Neural cell (in vitro differentiated cells): ENCODE results near the gene OR52E4. TPM values are rescaled to one million over a fixed set of nuclear protein-coding genes. Genes with fewer than 3 reads are reported as not detected.

Source experiments
- H2AFZ ChIP-seq: fragments of 200-600, 300-800 bp; sonication (generic), shearing (Covaris generic); 2 replicates; pipeline ENCODE4 v1.6.0; 2014; ENCODE audit warnings: low read depth, mild to moderate bottlenecking, antibody characterized with exemption, low read length, moderate library complexity
- H3F3A ChIP-seq: fragments of 200-600 bp; shearing (Covaris generic); 2 replicates; pipeline ENCODE4 v1.6.1; 2016; ENCODE audit warnings: mild to moderate bottlenecking, moderate library complexity, mixed read lengths, antibody characterized with exemption, low read length; ENCODE audit not compliant: insufficient read depth, poor library complexity, severe bottlenecking
- H3K27ac ChIP-seq: fragments of 200-600, 300-800 bp; sonication (generic), shearing (Covaris generic); 2 replicates; pipeline ENCODE4 v1.5.1; 2014; ENCODE audit warnings: mild to moderate bottlenecking, low read length, moderate library complexity
- H3K27me3 ChIP-seq: fragments of 300-800, 200-600 bp; sonication (generic), shearing (Covaris generic); 2 replicates; pipeline ENCODE4 v1.6.0; 2014; ENCODE audit warnings: mild to moderate bottlenecking, low read depth, low read length, moderate library complexity; ENCODE audit not compliant: insufficient read depth
- H3K36me3 ChIP-seq: fragments of 300-800, 200-600 bp; sonication (generic), shearing (Covaris generic); 2 replicates; pipeline ENCODE4 v1.5.1; 2014; ENCODE audit warnings: mild to moderate bottlenecking, antibody characterized with exemption, low read length, moderate library complexity; ENCODE audit not compliant: insufficient read depth
- H3K4me2 ChIP-seq: fragments of 300-800, 200-600 bp; sonication (generic), shearing (Covaris generic); 2 replicates; pipeline ENCODE4 v1.6.0; 2014; ENCODE audit warnings: mild to moderate bottlenecking, low read length
- H3K4me3 ChIP-seq: fragments of 300-800, 200-600 bp; sonication (generic), shearing (Covaris generic); 2 replicates; pipeline ENCODE4 v1.5.1; 2014; ENCODE audit warnings: mild to moderate bottlenecking, low read length, moderate library complexity
- H3K79me2 ChIP-seq: fragments of 200-600 bp; shearing (Covaris generic); replicated peaks from 2 replicates; pipeline ENCODE4 v1.6.0; 2014; ENCODE audit warnings: mild to moderate bottlenecking, low read length, moderate library complexity; ENCODE audit not compliant: insufficient read depth
- H3K9ac ChIP-seq: fragments of 300-800, 200-600 bp; sonication (generic), shearing (Covaris generic); 2 replicates; pipeline ENCODE4 v1.6.1; 2016; ENCODE audit warnings: mild to moderate bottlenecking, low read length, mixed read lengths
- H3K9me2 ChIP-seq: fragments of 200-600 bp; shearing (Covaris generic); 2 replicates; pipeline ENCODE4 v1.6.1; 2016; ENCODE audit warnings: mild to moderate bottlenecking, low read length, mixed read lengths; ENCODE audit not compliant: insufficient read depth
- H3K9me3 ChIP-seq: fragments of 200-600, 300-800 bp; sonication (generic), shearing (Covaris generic); 2 replicates; pipeline ENCODE4 v1.6.1; 2016; ENCODE audit warnings: mild to moderate bottlenecking, mixed run types, low read length, moderate library complexity, mixed read lengths
- H4K20me1 ChIP-seq: fragments of 200-600 bp; shearing (Covaris generic); 2 replicates; pipeline ENCODE4 v1.6.1; 2016; ENCODE audit warnings: mild to moderate bottlenecking, mixed run types; ENCODE audit not compliant: insufficient read depth
- EP300 ChIP-seq: fragments of 450-650 bp; conservative IDR thresholded peaks from 2 replicates; pipeline ENCODE4 v1.6.1; 2014; ENCODE audit warnings: antibody characterized with exemption, mild to moderate bottlenecking, moderate library complexity; ENCODE audit not compliant: poor library complexity, severe bottlenecking
- EZH2 ChIP-seq: fragments of 200-600, 300-800 bp; shearing (Covaris generic), sonication (generic); IDR thresholded peaks from 2 replicates; pipeline ENCODE4 v1.6.1; 2014; ENCODE audit warnings: antibody characterized with exemption, low read length, borderline replicate concordance, mild to moderate bottlenecking; ENCODE audit not compliant: insufficient read depth, poor library complexity, severe bottlenecking
- MXI1 ChIP-seq: fragments of 450-650 bp; conservative IDR thresholded peaks from 2 replicates; pipeline ENCODE4 v1.6.1; 2014; ENCODE audit warnings: antibody characterized with exemption, mild to moderate bottlenecking; ENCODE audit not compliant: poor library complexity, severe bottlenecking
- POLR2AphosphoS5 ChIP-seq: IDR thresholded peaks from 2 replicates; pipeline ENCODE4 v1.6.1; 2012
- RAD21 ChIP-seq: fragments of 450-650 bp; conservative IDR thresholded peaks from 2 replicates; pipeline ENCODE4 v1.6.1; 2014; ENCODE audit warnings: antibody characterized with exemption, mild to moderate bottlenecking, moderate library complexity
- SMC3 ChIP-seq: fragments of 450-650 bp; conservative IDR thresholded peaks from 2 replicates; pipeline ENCODE4 v1.6.1; 2014; ENCODE audit warnings: antibody characterized with exemption, mild to moderate bottlenecking, moderate library complexity; ENCODE audit not compliant: poor library complexity
- TAF1 ChIP-seq: IDR thresholded peaks from 2 replicates; pipeline ENCODE4 v1.6.1; 2012; ENCODE audit warnings: low read depth
- polyA plus RNA-seq: library from polyadenylated mRNA; depleted of rRNA; stranded (reverse); fragments of >200 nt; gene quantifications from 2 replicates; pipeline ENCODE4 v1.2.3, GENCODE V29; 2014
- TF ChIP-seq, protein P1 (sequence below): IDR thresholded peaks from 2 replicates; pipeline ENCODE4 v1.6.1; 2012; ENCODE audit warnings: borderline replicate concordance
- TF ChIP-seq, protein P2 (sequence below): fragments of 450-650 bp; IDR thresholded peaks from 2 replicates; pipeline ENCODE4 v1.5.1; 2014; ENCODE audit warnings: antibody characterized with exemption, mild to moderate bottlenecking, moderate library complexity; ENCODE audit not compliant: poor library complexity, severe bottlenecking

Gene OR52E4
- polyA plus RNA-seq, 1 donor from 2014 or later = not detected

DNA sequence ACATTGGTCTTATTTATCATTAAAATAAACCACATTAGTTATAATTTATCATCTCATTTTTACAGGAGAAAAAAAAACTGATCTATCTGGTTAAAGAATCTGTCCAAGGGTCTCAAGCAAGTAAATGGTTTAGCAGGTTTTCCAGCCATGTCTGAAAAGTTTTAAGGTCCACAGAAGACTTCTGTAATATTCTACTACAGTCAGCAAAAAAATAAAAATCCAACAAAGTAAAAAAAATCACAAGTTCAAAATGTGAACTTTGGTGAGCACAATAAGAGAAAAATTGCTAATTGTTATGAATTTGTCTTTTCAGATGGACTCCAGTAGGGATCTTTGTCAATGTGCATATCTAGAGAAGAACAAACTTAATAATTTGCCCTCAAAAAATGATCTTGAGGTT is 1.3 kb downstream of the OR52E4 start:
- no peak overlapping the region for H3K4me3 ChIP-seq
- H3K4me2 ChIP-seq = no peak overlapping the region
- no peaks in the 10 kb centered on the region for H3F3A ChIP-seq
- H3K27ac ChIP-seq = no peak overlapping the region
- H3K9me2 ChIP-seq = no peaks in the 10 kb centered on the region
- no peaks in the 10 kb centered on the region for H4K20me1 ChIP-seq
- H3K9ac ChIP-seq = no peak overlapping the region
- TF ChIP-seq, protein P1, sequence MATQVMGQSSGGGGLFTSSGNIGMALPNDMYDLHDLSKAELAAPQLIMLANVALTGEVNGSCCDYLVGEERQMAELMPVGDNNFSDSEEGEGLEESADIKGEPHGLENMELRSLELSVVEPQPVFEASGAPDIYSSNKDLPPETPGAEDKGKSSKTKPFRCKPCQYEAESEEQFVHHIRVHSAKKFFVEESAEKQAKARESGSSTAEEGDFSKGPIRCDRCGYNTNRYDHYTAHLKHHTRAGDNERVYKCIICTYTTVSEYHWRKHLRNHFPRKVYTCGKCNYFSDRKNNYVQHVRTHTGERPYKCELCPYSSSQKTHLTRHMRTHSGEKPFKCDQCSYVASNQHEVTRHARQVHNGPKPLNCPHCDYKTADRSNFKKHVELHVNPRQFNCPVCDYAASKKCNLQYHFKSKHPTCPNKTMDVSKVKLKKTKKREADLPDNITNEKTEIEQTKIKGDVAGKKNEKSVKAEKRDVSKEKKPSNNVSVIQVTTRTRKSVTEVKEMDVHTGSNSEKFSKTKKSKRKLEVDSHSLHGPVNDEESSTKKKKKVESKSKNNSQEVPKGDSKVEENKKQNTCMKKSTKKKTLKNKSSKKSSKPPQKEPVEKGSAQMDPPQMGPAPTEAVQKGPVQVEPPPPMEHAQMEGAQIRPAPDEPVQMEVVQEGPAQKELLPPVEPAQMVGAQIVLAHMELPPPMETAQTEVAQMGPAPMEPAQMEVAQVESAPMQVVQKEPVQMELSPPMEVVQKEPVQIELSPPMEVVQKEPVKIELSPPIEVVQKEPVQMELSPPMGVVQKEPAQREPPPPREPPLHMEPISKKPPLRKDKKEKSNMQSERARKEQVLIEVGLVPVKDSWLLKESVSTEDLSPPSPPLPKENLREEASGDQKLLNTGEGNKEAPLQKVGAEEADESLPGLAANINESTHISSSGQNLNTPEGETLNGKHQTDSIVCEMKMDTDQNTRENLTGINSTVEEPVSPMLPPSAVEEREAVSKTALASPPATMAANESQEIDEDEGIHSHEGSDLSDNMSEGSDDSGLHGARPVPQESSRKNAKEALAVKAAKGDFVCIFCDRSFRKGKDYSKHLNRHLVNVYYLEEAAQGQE = no peak
- no peaks in the 10 kb centered on the region for H3K27me3 ChIP-seq
- no peak overlapping the region for H2AFZ ChIP-seq
- no peaks in the 10 kb centered on the region for H3K36me3 ChIP-seq
- no peaks in the 10 kb centered on the region for H3K9me3 ChIP-seq
- no peaks in the 10 kb centered on the region for H3K79me2 ChIP-seq

DNA sequence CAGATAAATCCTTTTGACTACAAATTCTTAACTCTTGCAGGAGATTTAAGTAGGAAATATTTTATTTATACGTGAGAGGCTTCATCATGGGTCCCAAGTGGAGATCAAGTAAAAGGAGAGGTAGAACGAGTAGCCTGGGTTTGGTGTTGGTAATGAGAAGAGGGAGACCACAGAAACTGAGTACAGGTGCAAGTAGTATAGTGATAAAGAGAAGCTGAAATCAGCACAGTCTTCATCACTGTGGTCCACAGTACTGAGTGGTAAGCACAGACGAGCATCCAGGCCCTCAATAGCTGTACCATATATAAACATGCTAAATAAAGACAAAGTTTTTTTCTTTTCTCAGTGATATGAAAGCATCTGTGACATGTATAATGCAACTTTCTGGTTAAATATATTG is 6.7 kb downstream of the OR52E4 start:
- Histone ChIP-seq H3K27me3 (no peaks in the 10 kb centered on the region), H2AFZ (no peak overlapping the region), H3K4me2 (no peak overlapping the region), H4K20me1 (no peaks in the 10 kb centered on the region), H3K27ac (no peak overlapping the region), H3F3A (no peaks in the 10 kb centered on the region), H3K9me2 (no peaks in the 10 kb centered on the region), H3K4me3 (no peak overlapping the region), H3K79me2 (no peaks in the 10 kb centered on the region), H3K36me3 (no peaks in the 10 kb centered on the region), H3K9me3 (no peaks in the 10 kb centered on the region), H3K9ac (no peak overlapping the region)
- TF ChIP-seq TAF1 (no peak), SMC3 (no peak), POLR2AphosphoS5 (no peak), MXI1 (no peak), EZH2 (no peak), RAD21 (no peak), EP300 (no peak)
- TF ChIP-seq, protein P1 = no peak
- TF ChIP-seq, protein P2, sequence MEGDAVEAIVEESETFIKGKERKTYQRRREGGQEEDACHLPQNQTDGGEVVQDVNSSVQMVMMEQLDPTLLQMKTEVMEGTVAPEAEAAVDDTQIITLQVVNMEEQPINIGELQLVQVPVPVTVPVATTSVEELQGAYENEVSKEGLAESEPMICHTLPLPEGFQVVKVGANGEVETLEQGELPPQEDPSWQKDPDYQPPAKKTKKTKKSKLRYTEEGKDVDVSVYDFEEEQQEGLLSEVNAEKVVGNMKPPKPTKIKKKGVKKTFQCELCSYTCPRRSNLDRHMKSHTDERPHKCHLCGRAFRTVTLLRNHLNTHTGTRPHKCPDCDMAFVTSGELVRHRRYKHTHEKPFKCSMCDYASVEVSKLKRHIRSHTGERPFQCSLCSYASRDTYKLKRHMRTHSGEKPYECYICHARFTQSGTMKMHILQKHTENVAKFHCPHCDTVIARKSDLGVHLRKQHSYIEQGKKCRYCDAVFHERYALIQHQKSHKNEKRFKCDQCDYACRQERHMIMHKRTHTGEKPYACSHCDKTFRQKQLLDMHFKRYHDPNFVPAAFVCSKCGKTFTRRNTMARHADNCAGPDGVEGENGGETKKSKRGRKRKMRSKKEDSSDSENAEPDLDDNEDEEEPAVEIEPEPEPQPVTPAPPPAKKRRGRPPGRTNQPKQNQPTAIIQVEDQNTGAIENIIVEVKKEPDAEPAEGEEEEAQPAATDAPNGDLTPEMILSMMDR = no peak
